OCI-M2 (cell line): ENCODE results near the gene SLC44A3.

Experiments used
- DNase-seq: peaks from one replicate; lab custom pipeline; 2025; ENCODE audit not compliant: unreplicated experiment; lab: John Stamatoyannopoulos, UW

The SLC44A3 gene

GRCh38 chr1:94871031-94871430 lies 50.9 kb downstream of the SLC44A3 start:
- DNase-seq, result no peak

- DNase-seq, result no peak
Observed at GRCh38 chr1:94872771-94873495, 52.8 kb downstream of the SLC44A3 start.

GRCh38 chr1:94873520-94874351 lies 53.6 kb downstream of the SLC44A3 start:
- DNase-seq, result no peak

DNA sequence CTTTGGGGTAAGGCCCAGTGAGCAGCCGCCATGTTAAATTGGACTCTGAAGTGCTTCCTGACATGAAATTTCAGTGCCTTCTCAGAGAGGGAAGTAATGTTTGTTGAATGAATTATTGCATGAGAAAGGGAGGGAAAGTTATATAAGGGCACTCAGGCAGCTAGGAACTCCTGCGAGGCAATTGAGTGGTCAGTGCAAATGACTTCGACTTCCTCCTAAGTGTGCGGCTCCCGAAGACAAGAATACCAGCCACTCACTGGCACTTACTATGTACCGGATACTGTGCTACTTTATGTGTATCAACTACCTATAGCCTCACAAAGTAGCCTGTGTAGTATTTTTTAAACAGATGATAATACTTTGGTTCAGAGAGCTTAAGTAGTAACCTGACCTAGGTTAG lies 54.3 kb downstream of the SLC44A3 start:
- no peak for DNase-seq

DNA sequence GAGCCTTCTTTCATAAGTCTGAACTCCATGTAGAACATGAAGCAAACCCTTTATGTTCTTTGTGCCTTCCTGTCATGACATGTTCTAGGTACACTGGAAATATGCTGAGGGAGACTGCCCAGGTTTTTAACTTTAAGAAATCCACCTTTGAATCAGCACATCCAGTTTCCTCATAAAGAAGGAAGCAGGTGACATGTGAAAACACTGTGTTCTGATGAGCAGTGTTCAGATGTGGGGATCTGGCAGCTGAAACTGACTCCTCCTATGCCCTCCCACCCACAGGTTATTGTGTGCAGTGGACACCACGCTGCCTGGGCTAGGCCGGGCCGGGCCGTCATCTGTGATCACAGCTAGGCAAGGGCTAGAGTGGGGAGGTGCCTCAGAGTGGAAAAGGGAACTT lies 55.6 kb downstream of the SLC44A3 start:
- DNase-seq, result no peak

DNA sequence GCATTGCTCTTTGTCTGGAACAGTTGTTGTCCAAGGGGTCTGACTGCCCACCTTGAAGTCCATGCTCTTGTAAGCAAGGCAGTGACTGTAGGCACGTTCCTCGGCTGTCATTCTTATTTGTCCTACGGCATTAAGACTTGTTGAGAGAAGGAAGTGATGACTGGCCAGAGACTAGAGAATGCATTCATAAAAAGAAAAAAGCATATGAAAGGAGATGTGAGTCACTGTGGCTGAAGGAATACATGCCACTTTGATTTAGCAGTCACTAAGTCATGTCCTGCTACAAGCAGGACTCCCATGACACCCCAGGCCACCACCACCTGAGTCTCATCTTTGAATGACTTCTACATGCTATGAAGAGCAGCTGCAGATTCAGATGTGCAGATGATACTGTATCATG lies 56.2 kb downstream of the SLC44A3 start:
- DNase-seq, result no peak

DNA sequence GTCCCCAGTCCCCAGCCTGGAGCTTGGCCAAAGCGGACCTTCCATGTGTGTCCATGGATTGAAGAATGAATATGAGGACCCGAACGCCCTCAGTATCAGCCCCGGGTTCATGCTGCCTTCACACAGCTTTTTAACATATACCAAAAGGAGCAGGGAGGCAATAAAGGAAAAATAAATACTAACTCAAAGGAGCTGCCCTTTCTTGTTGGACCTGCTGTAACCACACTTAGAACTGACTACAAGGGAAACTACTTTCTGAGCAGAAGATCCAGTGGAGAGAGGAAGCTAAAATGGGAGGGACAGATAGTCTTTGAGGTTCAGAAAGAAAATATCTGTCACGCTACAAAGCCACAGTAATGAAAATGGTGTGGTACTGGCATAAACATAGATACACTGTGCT lies 58.2 kb downstream of the SLC44A3 start:
- no peak for DNase-seq

DNA sequence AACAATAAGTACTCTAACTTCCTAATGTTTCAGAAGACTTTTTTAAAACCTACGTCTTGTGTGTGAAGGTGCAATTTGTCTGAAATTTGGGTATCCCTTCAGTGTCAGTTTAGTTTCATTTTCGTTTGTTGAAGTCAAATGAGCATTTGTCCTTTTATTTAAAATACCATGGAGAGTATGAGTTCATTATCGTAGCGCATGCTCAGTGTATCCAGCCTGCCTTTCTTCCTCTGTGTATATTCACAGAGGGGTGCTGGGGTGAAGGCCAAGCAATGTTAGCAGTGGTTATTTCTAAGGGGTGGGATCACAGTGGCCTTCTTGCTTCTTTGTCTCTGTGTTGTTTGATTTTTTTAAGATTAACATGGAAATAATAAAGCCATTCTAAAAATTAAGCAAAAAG lies 63.5 kb downstream of the SLC44A3 start:
- no peak for DNase-seq

GRCh38 chr1:94884106-94884505 lies 63.9 kb downstream of the SLC44A3 start:
- DNase-seq, result no peak

DNA sequence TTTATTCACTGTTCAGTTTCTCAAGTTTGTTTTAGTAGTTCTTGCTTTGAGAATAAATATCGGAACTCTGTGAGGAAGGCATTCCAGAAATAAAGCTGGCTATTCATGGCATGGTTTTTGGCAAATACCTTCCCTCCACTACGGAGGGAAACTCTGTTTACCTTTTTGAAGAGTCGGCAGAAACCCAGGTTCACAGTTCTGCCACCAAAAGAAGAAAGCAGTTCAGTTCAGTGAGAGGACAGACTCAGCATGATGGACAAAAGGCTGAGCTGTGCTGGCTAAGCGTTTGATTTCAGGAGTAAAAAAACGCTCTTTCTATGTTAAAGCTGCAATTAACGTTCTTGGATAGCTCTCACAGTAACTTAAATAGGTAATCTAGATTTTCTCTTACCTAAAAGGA lies 64.3 kb downstream of the SLC44A3 start:
- no peak for DNase-seq

DNA sequence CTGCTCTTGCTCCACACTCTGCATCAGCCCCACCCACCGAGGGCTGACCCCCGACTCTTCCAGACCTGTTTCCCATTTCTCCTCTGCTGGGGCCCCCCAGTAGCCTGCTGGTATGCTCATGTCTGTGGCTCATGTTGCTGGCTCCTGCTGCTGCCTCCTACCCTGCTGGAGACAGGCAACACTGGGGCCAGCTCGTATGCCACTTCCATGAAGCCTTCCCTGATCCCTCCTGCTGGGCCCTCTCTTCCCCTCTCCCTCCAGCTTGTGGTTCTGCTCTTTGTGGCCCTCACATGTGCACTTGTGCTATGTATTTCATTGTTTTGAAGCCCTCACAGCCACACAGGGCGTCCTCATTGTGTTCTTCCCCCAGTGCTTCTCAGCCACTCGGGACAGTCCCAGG lies 66.2 kb downstream of the SLC44A3 start:
- DNase-seq, result no peak

- DNase-seq, result no peak
Observed at GRCh38 chr1:94887106-94887505, 66.9 kb downstream of the SLC44A3 start.

- DNase-seq, result no peak
Observed at GRCh38 chr1:94887603-94888171, 67.5 kb downstream of the SLC44A3 start.

- DNase-seq, result no peak
Observed at GRCh38 chr1:94888201-94888600, 68.0 kb downstream of the SLC44A3 start.

DNA sequence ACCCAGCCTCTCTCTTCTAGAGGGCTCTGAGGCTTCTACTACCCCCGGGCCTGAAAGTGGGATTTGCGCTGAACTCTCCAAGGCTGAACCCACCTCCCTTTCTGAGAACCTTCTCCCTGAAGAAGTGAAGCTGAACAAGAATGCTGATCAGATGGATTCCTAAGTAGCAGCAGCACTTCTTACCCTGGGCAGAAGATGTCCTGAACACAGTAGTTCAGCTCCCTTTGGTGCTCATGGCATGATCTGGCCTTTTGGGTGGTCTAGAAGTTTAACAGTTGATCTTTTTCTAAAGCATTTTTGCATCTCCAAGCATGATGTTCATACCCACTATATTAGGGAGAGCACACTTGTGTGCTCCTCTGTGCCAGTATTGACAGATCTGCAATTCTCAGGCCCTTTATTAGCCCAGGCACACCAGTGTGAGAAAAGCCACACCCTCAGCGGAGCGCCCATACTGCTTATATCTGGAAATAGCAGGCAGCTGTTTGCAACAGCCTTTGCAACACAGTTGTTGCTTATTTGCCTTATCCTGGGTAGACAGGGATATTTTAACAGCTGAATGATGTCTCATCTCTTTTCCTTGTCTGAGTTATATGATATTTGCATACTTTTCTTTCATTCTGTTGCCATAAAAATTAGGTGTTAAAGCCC lies 72.6 kb downstream of the SLC44A3 start:
- no peak for DNase-seq

DNA sequence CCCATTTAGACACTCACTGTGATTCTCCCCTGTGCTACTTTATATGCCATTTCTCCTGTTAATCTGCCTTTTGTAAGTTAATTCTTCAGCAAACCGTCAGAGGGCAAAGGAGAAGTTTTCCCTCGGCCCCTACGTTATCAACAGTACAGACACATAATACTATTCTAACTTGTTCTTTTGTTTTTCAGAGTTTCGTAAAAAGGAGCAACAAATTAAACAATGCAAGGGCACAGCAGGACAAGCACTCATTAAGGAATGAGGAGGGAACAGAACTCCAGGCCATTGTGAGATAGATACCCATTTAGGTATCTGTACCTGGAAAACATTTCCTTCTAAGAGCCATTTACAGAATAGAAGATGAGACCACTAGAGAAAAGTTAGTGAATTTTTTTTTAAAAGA lies 74.5 kb downstream of the SLC44A3 start:
- DNase-seq, result no peak

GRCh38 chr1:94895518-94895917 lies 75.4 kb downstream of the SLC44A3 start:
- no peak for DNase-seq

DNA sequence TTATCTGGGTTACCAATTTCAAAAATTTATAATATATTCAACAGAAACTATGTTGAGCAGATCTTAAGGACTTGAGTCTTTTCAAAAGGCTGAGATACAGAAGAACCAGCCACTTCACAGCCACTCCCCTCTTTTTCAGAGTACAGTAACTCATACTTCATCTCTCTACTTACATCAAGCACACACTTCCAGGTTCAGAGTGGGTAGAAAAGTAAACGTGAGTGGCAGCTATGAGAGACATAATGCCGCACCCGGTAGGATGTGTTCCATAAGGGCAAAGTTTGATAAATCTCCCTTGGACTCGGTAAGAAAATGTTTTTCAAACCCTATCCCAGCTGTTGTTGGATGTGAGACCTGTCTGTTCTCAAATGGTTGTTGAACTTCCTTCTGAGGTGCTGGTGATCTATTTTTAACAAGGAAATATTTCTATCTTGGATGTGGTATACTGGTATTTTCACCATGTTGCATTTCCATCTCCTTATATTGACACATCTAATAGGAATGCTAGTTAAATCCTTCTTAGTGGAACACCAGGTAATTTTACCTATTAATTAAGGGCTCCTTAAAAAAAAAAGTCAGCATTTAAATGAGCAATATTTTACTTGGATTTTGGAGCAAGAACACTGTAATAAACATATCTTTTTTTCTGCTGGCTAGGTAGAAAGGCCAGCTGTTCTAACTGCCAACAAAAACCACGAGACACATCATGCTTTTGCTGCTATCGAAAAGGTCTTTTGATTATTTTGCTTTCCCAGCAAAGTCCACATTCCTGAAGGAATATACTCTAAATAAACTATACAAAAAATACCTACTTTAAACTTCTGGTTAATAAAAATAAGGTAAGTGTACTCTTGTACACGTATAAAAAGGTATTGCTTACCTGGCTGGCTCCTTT lies 78.6 kb downstream of the SLC44A3 start:
- no peak for DNase-seq

DNA sequence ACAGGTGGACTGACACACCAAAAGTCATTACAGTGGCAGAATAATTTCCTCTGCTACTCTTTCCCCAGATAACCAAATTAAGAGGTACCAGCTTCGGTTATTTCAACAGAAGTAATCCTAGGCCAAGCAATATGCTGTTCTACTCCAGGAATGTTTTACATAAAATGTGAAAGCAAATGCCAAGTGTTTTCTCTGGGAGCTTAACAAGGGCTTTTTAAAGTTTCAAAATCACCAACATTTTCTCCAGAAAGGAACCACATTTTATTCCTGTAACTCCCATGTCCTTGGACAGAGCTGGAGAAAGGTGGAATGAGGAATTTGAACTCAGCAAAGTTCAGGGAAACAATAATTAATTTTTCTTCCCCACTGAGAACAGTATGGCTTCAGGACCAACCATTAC lies 79.6 kb downstream of the SLC44A3 start:
- DNase-seq, result no peak

DNA sequence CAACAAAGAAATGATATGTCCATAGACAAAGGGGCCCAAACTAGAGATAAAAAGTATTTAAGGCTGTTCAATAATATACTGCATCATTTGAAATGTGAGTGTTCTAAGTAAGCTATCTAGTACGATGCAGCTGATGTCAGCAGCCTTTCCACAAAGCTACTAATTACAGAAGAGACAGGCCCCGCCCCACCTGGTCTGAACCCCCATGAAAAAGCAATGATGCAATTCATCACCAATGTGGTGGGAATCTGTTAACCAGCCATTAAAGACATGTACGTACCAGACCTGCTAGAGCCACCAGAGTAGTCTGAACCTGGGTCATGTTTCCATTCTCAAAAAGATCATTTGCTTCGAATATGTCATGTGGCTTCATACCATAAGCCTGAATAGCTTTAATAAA lies 81.7 kb downstream of the SLC44A3 start:
- DNase-seq, result no peak
